ENCODE results near the gene IL17D. TPM values are rescaled to one million over a fixed set of nuclear protein-coding genes. Genes with fewer than 3 reads are reported as not detected.
A peak's percentile ranks its signal among the peaks of the same experiment; 100 is the strongest.

The IL17D gene
- total and polyA plus RNA-seq, 2 donors (not counting 1 experiment from before 2014, with no cell fraction given) = 0.09 TPM; not detected in 1

DNA sequence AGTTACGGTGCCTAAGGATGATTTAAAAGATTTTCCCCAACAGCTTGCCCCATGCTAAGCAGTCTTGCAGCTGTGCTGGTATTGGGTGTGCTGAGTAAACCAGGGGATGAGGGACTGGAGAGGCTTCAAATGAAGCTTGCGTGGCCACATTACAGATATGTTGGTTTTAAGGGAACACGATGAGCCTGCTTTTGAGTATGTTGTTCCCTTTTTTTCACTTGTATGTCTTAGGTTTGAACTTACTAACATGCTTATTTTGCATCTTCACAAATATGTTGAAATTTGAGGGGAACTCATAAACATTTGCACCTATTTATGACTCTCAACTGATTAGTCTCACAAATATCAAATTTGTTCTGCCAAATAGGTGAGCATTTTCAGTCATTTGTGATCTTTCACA, 2.0 kb upstream of the IL17D start:
- peaks cover 11 to 12% of the 10 kb centered on the region in 2 donors for H3K4me1 ChIP-seq (ENCODE audit: control insufficient read depth in 2 of 2, insufficient read depth in 2 of 2, low read length in 2 of 2)
- POLR2A ChIA-PET = no interaction called here
- intact Hi-C loops (cut with micrococcal nuclease) = loop anchor here (5.0 to 10.0 kb wide), 2 partner anchors 201 to 903 kb away; partner anchors contain the start of genes MICU2 and XPO4

DNA sequence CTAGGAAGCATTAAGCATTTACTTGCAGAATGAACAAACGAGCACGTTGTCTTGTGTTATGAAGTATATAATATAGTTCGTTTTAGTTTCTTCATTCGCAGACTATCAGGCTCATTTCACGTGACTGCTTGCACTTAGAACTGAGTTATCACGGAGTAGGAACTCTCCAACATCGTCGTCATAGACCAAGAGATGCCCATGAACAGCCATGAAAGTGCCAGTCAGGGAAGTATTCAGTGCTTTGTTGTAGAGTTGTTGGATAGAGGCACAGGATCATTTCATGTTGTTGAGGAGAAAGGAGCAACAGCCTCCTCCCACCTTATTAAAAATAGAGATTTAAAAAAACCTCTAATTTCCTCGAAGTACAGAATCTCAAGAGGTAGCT, 977 bp upstream of the IL17D start:
- peak overlapping the region; percentile 98 for H2AFZ ChIP-seq (ENCODE audit: insufficient read depth, low read depth, low read length, poor library complexity, severe bottlenecking)
- H3K9me3 ChIP-seq (ENCODE audit: control extremely low read depth in 1 of 3, control insufficient read depth in 2 of 3, insufficient read depth in 1 of 3, low read length in 2 of 3) = no peaks in the 10 kb centered on the region
- ATAC-seq (ENCODE audit: low read depth) = no peak
- peak overlapping the region; percentile 99 for H3K4me2 ChIP-seq (replicated peaks; ENCODE audit: low read depth, low read length, poor library complexity, severe bottlenecking)
- H3K27ac ChIP-seq (ENCODE audit: low read length in 2 of 2) = no peak overlapping the region
- POLR2A ChIA-PET = no interaction called here
- peak overlapping the region; percentile 40 to 76 (median 59) for H3K4me3 ChIP-seq (ENCODE audit: control extremely low read depth in 1 of 5, extremely low read depth in 1 of 5, insufficient read depth in 1 of 5, low read depth in 2 of 5, low read length in 4 of 5)
- no peaks in the 10 kb centered on the region for H3K36me3 ChIP-seq (replicated peaks in 1 of 2; ENCODE audit: control extremely low read depth in 1 of 2, control insufficient read depth in 1 of 2, extremely low read depth in 1 of 2, insufficient read depth in 2 of 2, low read length in 1 of 2)
- DNase-seq = peak; percentile 41
- Mint-ChIP-seq H3K4me1 (peaks cover 12% of the 10 kb centered on the region), H3K4me3 (peak overlapping the region; percentile 95), H3K27ac (no peak overlapping the region), H3K9me3 (ENCODE audit: insufficient read depth) (no peaks in the 10 kb centered on the region), H3K27me3 (peaks cover 23% of the 10 kb centered on the region)
- WGBS (ENCODE audit: insufficient coverage) = 3% methylated on average over 6 of the region's 9 CpGs
- intact Hi-C loops (cut with micrococcal nuclease) = loop anchor here (2.0 to 10.0 kb wide), 4 partner anchors 70 to 902 kb away; partner anchors contain the start of genes EEF1AKMT1, IFT88, MICU2 and XPO4
- TF ChIP-seq EZH2 (IDR thresholded peaks at IDR 0.05; ENCODE audit: borderline replicate concordance, insufficient read depth, low read depth, low read length, poor library complexity, severe bottlenecking) = no peak
- TF ChIP-seq, protein P1, sequence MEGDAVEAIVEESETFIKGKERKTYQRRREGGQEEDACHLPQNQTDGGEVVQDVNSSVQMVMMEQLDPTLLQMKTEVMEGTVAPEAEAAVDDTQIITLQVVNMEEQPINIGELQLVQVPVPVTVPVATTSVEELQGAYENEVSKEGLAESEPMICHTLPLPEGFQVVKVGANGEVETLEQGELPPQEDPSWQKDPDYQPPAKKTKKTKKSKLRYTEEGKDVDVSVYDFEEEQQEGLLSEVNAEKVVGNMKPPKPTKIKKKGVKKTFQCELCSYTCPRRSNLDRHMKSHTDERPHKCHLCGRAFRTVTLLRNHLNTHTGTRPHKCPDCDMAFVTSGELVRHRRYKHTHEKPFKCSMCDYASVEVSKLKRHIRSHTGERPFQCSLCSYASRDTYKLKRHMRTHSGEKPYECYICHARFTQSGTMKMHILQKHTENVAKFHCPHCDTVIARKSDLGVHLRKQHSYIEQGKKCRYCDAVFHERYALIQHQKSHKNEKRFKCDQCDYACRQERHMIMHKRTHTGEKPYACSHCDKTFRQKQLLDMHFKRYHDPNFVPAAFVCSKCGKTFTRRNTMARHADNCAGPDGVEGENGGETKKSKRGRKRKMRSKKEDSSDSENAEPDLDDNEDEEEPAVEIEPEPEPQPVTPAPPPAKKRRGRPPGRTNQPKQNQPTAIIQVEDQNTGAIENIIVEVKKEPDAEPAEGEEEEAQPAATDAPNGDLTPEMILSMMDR (IDR thresholded peaks at IDR 0.05) = no peak
- H3K9ac ChIP-seq (ENCODE audit: low read length) = peak overlapping the region; percentile 74
- no peaks in the 10 kb centered on the region for H3K79me2 ChIP-seq (ENCODE audit: control insufficient read depth, insufficient read depth, low read length)
- peaks cover 11 to 12% of the 10 kb centered on the region in 2 donors for H3K4me1 ChIP-seq (ENCODE audit: control insufficient read depth in 2 of 2, insufficient read depth in 2 of 2, low read length in 2 of 2)
- H3K27me3 ChIP-seq (replicated peaks in 1 of 4; ENCODE audit: control extremely low read depth in 1 of 4, control insufficient read depth in 3 of 4, insufficient read depth in 4 of 4, low read length in 3 of 4) = peaks cover 0 to 31% (median 23%) of the 10 kb centered on the region in 4 experiments
- H4K20me1 ChIP-seq (ENCODE audit: control insufficient read depth, insufficient read depth, low read length, poor library complexity, severe bottlenecking) = no peaks in the 10 kb centered on the region
- CTCF ChIA-PET = interaction anchor here (0.6 to 1.6 kb wide), 4 partner anchors 9 to 766 kb away, joined by 3 to 4 read pairs (median 3); no protein-coding TSS in a partner anchor

More for the DNA sequence above, 2.0 kb upstream of the IL17D start:
- no peaks in the 10 kb centered on the region for H3K9me3 Mint-ChIP-seq (ENCODE audit: insufficient read depth)
- Histone ChIP-seq H3K9ac (ENCODE audit: low read length) (no peak overlapping the region), H3K4me3 (ENCODE audit: control extremely low read depth in 1 of 5, extremely low read depth in 1 of 5, insufficient read depth in 1 of 5, low read depth in 2 of 5, low read length in 4 of 5) (no peak overlapping the region), H3K4me2 (replicated peaks; ENCODE audit: low read depth, low read length, poor library complexity, severe bottlenecking) (no peak overlapping the region), H3K36me3 (replicated peaks in 1 of 2; ENCODE audit: control extremely low read depth in 1 of 2, control insufficient read depth in 1 of 2, extremely low read depth in 1 of 2, insufficient read depth in 2 of 2, low read length in 1 of 2) (no peaks in the 10 kb centered on the region), H3K9me3 (ENCODE audit: control extremely low read depth in 1 of 3, control insufficient read depth in 2 of 3, insufficient read depth in 1 of 3, low read length in 2 of 3) (no peaks in the 10 kb centered on the region), H2AFZ (ENCODE audit: insufficient read depth, low read depth, low read length, poor library complexity, severe bottlenecking) (no peak overlapping the region), H3K27me3 (replicated peaks in 1 of 4; ENCODE audit: control extremely low read depth in 1 of 4, control insufficient read depth in 3 of 4, insufficient read depth in 4 of 4, low read length in 3 of 4) (peaks cover 0 to 31% (median 24%) of the 10 kb centered on the region in 4 experiments), H4K20me1 (ENCODE audit: control insufficient read depth, insufficient read depth, low read length, poor library complexity, severe bottlenecking) (no peaks in the 10 kb centered on the region), H3K79me2 (ENCODE audit: control insufficient read depth, insufficient read depth, low read length) (no peaks in the 10 kb centered on the region), H3K27ac (ENCODE audit: low read length in 2 of 2) (no peak overlapping the region)
- peaks cover 12% of the 10 kb centered on the region for H3K4me1 Mint-ChIP-seq
- H3K4me3 Mint-ChIP-seq = no peak overlapping the region
- 94% methylated on average over 2 of the region's 3 CpGs for WGBS (ENCODE audit: insufficient coverage)
- TF ChIP-seq, protein P1 (IDR thresholded peaks at IDR 0.05) = no peak
- no peak for TF ChIP-seq EZH2 (IDR thresholded peaks at IDR 0.05; ENCODE audit: borderline replicate concordance, insufficient read depth, low read depth, low read length, poor library complexity, severe bottlenecking)
- no peak overlapping the region for H3K27ac Mint-ChIP-seq
- no peak for DNase-seq
- no peak for ATAC-seq (ENCODE audit: low read depth)
- peaks cover 29% of the 10 kb centered on the region for H3K27me3 Mint-ChIP-seq
- CTCF ChIA-PET = interaction anchor here (1.2 to 1.6 kb wide), 2 partner anchors 10 to 14 kb away, joined by 3 to 4 read pairs; no protein-coding TSS in a partner anchor
